Right kidney (tissue), 1 donor: ENCODE data around the gene TEAD2.
A peak's percentile ranks its signal among the peaks of the same experiment; 100 is the strongest.
"Not testable (repeated sequence)": the region's sequence is repeated elsewhere in the genome, so short reads cannot be mapped to it uniquely, and the experiment has no call there.

Experiments
- DNase-seq: peaks from one replicate; pipeline ENCODE4 v3.0.0-alpha.2; 2016

TEAD2 gene

GRCh38 chr19:49333418-49333805 is 28.8 kb downstream of the TEAD2 start:
- DNase-seq: no peak

- DNase-seq: not testable (repeated sequence)
Observed at GRCh38 chr19:49332691-49333417, 29.4 kb downstream of the TEAD2 start.

GRCh38 chr19:49331616-49332055 is 30.6 kb downstream of the TEAD2 start:
- DNase-seq: no peak

GRCh38 chr19:49331187-49331586 is 31.0 kb downstream of the TEAD2 start:
- DNase-seq: not testable (repeated sequence)

- no peak for DNase-seq
Observed at GRCh38 chr19:49328741-49329140, 33.5 kb downstream of the TEAD2 start.

GRCh38 chr19:49327878-49328544 is 34.2 kb downstream of the TEAD2 start:
- no peak for DNase-seq

- DNase-seq: no peak
Observed at GRCh38 chr19:49326165-49326704, 36.0 kb downstream of the TEAD2 start.

GRCh38 chr19:49325756-49326155 is 36.5 kb downstream of the TEAD2 start:
- not testable (repeated sequence) for DNase-seq

- DNase-seq: no peak
Observed at GRCh38 chr19:49324801-49325576, 37.2 kb downstream of the TEAD2 start, which contains the start of gene SLC6A16. Gene SLC6A16, minus strand, starts transcription at chr19:49325191. Its CDS starts 13,844 bp downstream, at chr19:49311347.

GRCh38 chr19:49318296-49318695 is 43.9 kb downstream of the TEAD2 start:
- DNase-seq: no peak

- no peak for DNase-seq
Observed at GRCh38 chr19:49316284-49316683, 45.9 kb downstream of the TEAD2 start.

GRCh38 chr19:49315111-49315510 is 47.1 kb downstream of the TEAD2 start:
- DNase-seq: no peak

- no peak for DNase-seq
Observed at GRCh38 chr19:49309087-49309486, 53.1 kb downstream of the TEAD2 start.

GRCh38 chr19:49306734-49307133 is 55.5 kb downstream of the TEAD2 start:
- DNase-seq: not testable (repeated sequence)

GRCh38 chr19:49301866-49302252 is 60.4 kb downstream of the TEAD2 start:
- no peak for DNase-seq

GRCh38 chr19:49301165-49301865 is 60.9 kb downstream of the TEAD2 start:
- DNase-seq: peak; percentile 44

- not testable (repeated sequence) for DNase-seq
Observed at GRCh38 chr19:49298653-49299052, 63.6 kb downstream of the TEAD2 start.

- DNase-seq: no peak
Observed at GRCh38 chr19:49297403-49297802, 64.8 kb downstream of the TEAD2 start.

- no peak for DNase-seq
Observed at GRCh38 chr19:49295208-49295880, 66.9 kb downstream of the TEAD2 start.

- DNase-seq: no peak
Observed at GRCh38 chr19:49294401-49294800, 67.8 kb downstream of the TEAD2 start.
